ENCODE measurements around the gene NPLOC4. TPM values are rescaled to one million over a fixed set of nuclear protein-coding genes. Genes with fewer than 3 reads are reported as not detected.

The NPLOC4 gene
- total RNA-seq, 1 donor from 2014 or later = 87.5 TPM

GRCh38 chr17:81683208-81683583 is 46.3 kb upstream of the NPLOC4 start:
- H3K36me3 ChIP-seq = peaks cover 27% of the 10 kb centered on the region
- TF ChIP-seq CTCF (IDR thresholded peaks at IDR 0.05; ENCODE audit: borderline replicate concordance) = no peak
- peaks cover 56% of the 10 kb centered on the region for H3K4me1 ChIP-seq
- H3K27me3 ChIP-seq (ENCODE audit: low read depth) = no peaks in the 10 kb centered on the region
- DNase-seq = no peak
- peak overlapping the region; percentile 92 for H3K27ac ChIP-seq (replicated peaks)
- intact Hi-C loops (cut with micrococcal nuclease) = no loop called here
- no peaks in the 10 kb centered on the region for H3K9me3 ChIP-seq (replicated peaks)
- H3K4me3 ChIP-seq = peak overlapping the region; percentile 96

GRCh38 chr17:81682565-81683207 is 45.8 kb upstream of the NPLOC4 start:
- DNase-seq = no peak
- Histone ChIP-seq H3K9me3 (replicated peaks) (no peaks in the 10 kb centered on the region), H3K27me3 (ENCODE audit: low read depth) (no peaks in the 10 kb centered on the region), H3K36me3 (peaks cover 22% of the 10 kb centered on the region), H3K4me3 (peak overlapping the region; percentile 96), H3K27ac (replicated peaks) (peak overlapping the region; percentile 92), H3K4me1 (peaks cover 56% of the 10 kb centered on the region)
- intact Hi-C loops (cut with micrococcal nuclease) = no loop called here
- TF ChIP-seq CTCF (IDR thresholded peaks at IDR 0.05; ENCODE audit: borderline replicate concordance) = no peak

- H3K27me3 ChIP-seq (ENCODE audit: low read depth) = no peaks in the 10 kb centered on the region
- H3K36me3 ChIP-seq = peaks cover 12% of the 10 kb centered on the region
- no peak for TF ChIP-seq CTCF (IDR thresholded peaks at IDR 0.05; ENCODE audit: borderline replicate concordance)
- H3K27ac ChIP-seq (replicated peaks) = no peak overlapping the region
- H3K4me1 ChIP-seq = peaks cover 56% of the 10 kb centered on the region
- no peak overlapping the region for H3K4me3 ChIP-seq
- no peak for DNase-seq
- intact Hi-C loops (cut with micrococcal nuclease) = no loop called here
- H3K9me3 ChIP-seq (replicated peaks) = no peaks in the 10 kb centered on the region
These were observed 44.8 kb upstream of the NPLOC4 start for GRCh38 chr17:81681672-81682071.

- Histone ChIP-seq H3K4me1 (peaks cover 45% of the 10 kb centered on the region), H3K4me3 (no peak overlapping the region), H3K9me3 (replicated peaks) (no peaks in the 10 kb centered on the region), H3K36me3 (no peaks in the 10 kb centered on the region), H3K27ac (replicated peaks) (peak overlapping the region; percentile 45), H3K27me3 (ENCODE audit: low read depth) (no peaks in the 10 kb centered on the region)
- DNase-seq = no peak
- TF ChIP-seq CTCF (IDR thresholded peaks at IDR 0.05; ENCODE audit: borderline replicate concordance) = no peak
- intact Hi-C loops (cut with micrococcal nuclease) = no loop called here
These were observed 43.2 kb upstream of the NPLOC4 start for GRCh38 chr17:81680150-81680549.

GRCh38 chr17:81676906-81677305 is 40.0 kb upstream of the NPLOC4 start:
- Histone ChIP-seq H3K9me3 (replicated peaks) (no peaks in the 10 kb centered on the region), H3K4me3 (no peak overlapping the region), H3K27me3 (ENCODE audit: low read depth) (no peaks in the 10 kb centered on the region), H3K36me3 (peaks cover 24% of the 10 kb centered on the region), H3K27ac (replicated peaks) (no peak overlapping the region), H3K4me1 (peaks cover 15% of the 10 kb centered on the region)
- TF ChIP-seq CTCF (IDR thresholded peaks at IDR 0.05; ENCODE audit: borderline replicate concordance) = no peak
- intact Hi-C loops (cut with micrococcal nuclease) = no loop called here
- no peak for DNase-seq
